Skin of body (tissue), 2 donors: Measurements from ENCODE around the gene CTNNA2. TPM values are rescaled to one million over a fixed set of nuclear protein-coding genes. Genes with fewer than 3 reads are reported as not detected.

Experiments
- DNase-seq: peaks from one replicate; lab custom pipeline; 2025; lab: John Stamatoyannopoulos, UW
- total RNA-seq: library from RNA; depleted of rRNA; stranded (reverse); fragments of >200 nt; gene quantifications from one replicate; pipeline ENCODE4 v1.2.3, GENCODE V29; 2014

Gene CTNNA2
- total RNA-seq, 1 donor from 2014 or later, result 0.49 TPM

DNA sequence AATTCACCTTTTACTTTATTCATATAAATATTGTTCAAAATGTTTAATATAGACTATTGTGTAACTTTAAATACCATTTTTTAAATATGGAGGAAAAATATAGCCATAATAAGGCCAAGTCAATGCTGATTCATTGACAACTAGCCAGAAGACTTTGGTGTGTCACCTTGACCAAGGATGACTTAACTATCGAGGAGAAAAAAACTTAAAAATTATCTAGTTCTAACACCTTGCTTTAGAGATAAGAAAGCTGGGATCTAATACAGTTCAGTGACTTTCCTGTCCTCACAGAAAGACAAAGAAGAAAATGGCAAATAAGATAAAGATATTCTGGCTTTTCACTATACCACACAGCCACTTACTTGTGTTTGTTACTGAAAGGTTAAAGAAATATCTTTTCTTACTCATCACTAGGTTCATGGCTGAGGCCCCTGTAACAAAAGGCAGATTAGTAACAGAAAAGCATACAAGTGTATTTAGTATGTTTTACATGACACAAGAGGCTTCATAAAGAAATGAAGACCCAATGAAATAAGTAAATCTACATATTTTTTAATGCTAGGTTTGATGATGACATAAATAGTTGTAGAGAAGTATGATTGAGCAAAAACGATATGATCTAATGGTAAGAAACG is 857.6 kb downstream of the CTNNA2 start:
- no peak for DNase-seq

DNA sequence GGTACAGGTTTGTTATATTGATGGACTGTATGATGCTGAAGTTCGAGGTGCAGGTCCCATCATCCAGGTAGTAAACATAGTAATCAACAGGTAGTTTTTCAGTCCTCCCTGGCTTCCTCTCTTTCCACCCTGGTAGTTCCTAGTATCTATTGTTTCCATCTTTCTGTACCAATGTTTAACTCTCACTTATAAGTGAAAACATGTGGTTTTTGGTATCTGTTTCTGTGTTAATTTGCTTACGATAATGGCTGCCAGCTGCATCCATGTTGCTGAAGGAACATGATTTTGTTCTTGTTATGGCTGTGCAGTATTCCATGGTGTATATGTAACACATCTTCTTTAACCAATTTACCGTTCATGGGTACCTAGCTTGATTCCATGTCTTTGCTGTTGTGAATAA is 861.3 kb downstream of the CTNNA2 start:
- no peak for DNase-seq

DNA sequence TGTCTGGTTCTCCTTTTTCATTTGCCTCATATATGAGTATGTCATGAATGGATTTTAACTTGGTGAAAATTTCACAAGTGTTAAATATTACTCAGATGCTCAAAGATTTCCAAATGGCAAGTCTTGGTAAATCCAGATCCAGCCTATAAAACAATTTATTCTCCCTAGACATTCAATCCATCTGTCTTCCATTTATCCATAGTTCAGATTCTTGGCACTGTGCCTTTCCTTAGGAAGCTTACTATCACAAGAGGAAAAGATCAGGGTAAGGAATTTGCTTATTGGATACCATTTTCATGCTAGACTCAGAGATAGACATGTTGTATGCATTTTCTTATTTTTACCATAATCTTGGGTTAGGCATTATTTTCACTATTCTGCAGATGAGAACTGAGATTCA is 864.2 kb downstream of the CTNNA2 start:
- DNase-seq, result peak; percentile 36

DNA sequence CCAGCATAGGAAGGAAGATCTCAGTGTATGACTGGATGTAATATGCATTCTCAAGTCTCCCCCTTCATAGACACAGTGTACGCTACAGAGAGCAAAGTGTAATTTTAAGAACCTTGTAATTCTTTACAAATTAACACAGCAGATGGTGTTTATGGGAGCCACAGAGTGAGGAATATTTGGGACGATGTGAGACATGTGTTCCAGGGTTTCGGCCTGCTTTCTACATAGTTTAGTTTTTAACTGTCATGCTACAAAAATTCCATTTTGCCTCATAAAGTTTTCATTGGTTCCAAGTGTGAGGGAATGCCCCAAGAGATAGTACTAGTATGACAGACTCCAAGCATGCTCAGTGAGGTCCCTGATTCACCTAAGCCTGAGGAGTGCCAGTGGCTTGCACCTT is 867.9 kb downstream of the CTNNA2 start:
- peak; percentile 89 for DNase-seq

DNA sequence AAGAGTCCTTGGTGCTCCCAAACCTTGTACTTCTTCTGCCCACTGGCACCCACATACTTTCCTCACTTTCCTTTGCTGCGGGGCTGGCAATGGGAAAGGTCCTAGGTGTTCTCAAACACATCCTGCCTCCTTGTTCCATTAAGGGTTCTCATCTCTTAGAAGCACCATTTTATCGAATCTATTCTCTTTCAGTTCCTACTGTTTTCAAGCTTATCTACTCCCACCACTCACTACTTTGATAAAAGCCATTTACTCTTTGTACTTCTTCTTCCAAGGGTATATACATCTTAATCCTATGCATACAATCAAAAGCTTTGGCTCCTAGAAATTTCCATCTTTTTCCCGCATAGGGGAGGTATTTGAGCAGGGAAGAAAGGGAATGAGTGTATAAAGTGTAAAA is 868.8 kb downstream of the CTNNA2 start:
- DNase-seq, result no peak

DNA sequence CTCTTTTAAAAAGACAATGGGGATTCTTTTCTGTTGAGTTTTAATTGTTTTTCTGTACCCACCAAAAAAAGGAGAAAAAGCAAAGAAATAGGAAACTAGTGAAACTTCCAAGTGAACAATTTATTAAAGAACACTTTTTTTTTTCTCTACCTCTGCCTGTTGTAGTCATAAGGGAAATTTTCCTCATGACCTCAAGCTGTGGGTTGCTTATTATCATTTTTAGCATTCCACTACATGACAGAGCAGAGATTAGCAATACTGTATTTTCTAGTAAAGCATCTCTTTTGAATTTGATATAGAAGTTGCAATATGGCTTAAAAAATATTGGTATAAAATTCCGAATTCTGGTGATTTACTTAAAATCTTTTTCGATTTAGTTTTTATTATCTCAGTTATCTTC is 879.6 kb downstream of the CTNNA2 start:
- no peak for DNase-seq

DNA sequence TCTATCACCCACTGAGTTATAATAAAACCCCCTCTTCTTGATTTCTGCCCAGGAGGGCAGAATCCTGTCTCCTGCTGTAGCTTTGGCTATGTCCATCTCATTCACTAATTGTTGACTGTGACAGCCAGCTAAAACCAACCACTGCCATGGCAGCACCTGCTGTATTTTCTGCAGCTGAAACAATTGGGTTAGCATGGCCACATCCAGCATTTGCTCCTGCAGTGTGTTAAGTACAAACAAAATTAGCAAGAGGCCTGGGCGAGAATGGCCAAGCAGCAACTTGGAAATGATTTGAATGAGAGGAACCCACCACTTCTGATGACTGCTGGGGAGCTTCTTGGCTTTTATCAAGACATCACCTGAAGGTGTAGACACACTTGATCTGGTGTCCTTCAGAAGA is 881.1 kb downstream of the CTNNA2 start:
- DNase-seq, result no peak

DNA sequence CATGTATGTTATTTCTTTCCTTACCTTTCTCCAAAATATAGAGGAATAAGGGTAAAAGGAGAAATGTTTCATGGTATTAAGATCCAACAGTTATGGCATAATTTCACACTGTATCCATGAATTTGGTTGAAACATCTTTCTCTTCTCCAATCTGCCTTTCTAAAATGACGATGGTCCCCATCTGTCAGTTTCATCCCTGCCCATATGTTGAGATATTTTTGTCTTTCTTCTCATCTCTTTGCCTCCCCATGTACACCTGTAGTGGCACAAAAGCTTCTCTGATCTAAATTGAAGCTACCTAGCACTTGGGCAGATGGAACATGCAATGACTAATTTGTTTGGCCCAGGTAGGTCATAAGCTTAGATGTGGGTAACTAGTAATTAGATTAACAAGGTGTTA is 882.4 kb downstream of the CTNNA2 start:
- no peak for DNase-seq

DNA sequence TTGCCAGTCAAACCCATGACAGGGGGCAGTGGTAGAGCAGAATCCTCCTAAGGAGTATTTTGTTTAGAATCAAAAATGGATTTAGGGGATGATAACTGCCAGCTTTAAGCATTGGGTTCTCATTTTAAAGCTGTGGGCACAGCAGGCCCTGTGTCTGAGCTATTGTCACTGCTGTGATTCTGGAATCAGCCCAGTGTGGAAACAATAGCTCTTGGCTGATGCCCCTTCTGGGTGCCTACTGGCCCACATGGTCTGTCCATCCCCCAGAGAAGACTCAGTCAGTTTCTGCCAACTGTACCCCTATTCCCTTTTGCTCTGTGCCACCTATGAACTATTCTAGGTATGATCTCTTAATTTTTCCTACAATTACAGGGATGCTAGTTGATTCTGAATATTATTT is 883.4 kb downstream of the CTNNA2 start:
- no peak for DNase-seq

DNA sequence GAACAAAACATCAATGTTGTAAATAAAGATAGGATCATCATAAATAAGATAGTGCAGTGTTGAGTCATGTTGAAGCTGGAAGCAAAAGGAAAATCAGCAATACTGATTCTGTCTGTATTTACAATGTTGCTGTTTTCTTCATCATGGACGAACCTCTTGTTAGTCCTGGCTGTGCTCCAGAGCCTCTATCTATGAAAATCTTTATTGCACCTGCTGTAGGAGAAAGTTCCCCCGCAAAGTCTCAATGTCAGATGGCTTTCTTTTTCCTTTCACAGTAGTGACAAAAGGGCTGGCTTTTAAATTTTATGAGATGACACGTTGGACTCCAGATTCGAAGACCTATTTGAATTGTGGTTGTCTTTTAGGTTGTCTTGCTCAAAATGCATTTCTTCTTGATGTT is 890.2 kb downstream of the CTNNA2 start:
- no peak for DNase-seq

DNA sequence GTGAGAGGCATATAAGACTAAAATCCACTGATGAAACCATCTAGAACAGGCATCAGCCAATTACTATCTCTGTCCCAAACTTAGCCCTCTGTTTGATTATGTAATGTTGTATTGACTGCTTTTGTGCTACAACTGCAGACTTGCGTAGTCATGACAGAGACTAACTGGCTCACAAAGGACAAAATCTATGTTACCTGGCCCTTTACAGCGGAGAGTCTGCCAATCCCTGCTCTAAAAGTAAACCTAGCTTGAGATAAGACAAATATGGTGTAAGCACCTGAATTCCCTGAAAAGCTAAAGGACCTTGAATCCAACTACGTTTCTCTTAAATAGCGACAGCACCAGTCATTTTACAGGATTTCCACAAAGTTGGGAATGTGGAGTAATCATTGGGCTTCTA is 894.5 kb downstream of the CTNNA2 start:
- DNase-seq, result no peak

DNA sequence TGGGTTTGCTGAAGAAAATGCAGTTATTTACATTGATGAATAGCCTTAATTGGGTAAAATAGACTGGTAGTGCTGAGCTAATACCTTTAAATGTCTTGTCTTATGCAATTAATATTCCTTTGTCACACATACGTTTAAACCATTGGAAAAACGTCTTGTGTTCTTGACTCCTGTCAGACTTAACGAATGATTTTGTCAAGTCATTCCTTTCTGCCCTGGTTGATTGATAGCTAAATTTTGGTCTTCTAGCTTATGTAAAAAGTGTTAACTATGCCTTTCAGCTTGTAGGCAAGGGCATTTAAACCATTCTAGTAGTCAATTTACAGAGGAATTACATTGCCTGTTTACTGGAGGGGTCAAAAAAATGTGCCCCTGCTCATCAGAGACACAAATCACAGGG is 897.5 kb downstream of the CTNNA2 start:
- DNase-seq, result no peak

DNA sequence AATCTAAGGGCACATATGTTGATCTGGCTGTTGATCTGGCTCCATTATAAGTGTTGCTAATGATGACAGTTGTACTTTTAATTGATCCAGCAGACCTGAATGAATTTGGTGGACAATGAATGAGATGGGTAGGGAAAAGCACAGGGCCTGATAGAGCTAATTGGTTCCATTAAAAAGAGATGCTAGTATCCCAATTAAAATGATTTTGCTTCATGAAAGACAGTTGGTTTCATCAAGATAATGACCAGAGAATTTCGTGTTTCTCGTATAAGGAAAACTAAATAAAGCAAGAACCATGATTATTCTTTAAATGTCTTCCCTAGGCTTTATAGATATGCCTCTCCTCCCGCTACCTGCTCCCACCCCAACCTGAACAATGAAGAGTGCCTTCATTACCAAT is 900.3 kb downstream of the CTNNA2 start:
- DNase-seq, result no peak

DNA sequence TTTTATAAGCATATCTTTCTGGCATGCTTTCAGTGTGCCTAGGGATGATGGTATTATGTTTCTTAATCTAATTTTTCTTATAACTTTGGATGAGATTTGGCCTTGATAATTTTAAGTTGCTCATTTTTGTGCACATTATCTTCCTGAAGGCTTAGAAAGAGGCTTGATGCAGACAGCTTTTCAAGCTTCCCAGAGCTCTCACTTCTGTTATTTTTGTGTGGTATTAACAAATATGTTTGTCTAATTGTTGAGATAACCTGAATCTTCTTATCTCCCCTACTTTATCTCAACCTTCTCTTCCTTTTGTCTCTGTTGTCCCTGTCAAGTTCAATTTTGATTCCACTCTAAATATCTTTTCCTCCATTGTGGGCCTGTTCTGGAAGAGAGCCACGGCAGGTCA is 904.9 kb downstream of the CTNNA2 start:
- no peak for DNase-seq

DNA sequence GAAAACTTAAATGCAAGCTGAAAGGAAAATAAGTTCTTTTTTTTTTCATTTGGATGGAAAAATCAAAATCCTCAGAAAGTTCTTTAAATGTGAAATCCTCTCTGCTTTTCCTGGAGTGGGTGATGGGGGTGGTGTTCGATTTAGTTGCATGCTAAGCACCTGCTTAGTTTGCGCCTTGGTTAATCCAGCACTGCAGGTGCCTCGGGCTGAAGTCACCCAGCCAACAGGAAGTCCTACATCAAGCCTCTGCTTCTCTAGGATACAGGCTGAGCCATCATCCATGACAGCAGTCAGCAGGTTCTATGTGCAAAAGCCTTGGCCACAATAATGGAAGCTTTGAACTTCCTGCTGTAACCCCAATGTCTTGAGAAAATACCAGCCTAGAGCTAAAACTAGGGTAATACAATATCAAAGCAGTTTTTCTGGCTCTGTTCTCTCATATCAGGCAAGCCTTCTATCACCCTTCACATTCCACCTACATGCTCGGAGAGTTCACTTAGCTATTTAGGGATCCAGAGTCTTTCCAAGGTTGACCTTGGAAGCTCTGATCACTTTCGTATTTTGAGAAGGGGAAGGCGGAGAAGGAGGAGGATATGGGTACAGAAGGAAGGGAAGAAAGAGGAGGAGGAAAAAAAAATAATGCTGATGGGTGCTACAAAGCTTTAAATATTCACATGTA is 907.8 kb downstream of the CTNNA2 start:
- no peak for DNase-seq

DNA sequence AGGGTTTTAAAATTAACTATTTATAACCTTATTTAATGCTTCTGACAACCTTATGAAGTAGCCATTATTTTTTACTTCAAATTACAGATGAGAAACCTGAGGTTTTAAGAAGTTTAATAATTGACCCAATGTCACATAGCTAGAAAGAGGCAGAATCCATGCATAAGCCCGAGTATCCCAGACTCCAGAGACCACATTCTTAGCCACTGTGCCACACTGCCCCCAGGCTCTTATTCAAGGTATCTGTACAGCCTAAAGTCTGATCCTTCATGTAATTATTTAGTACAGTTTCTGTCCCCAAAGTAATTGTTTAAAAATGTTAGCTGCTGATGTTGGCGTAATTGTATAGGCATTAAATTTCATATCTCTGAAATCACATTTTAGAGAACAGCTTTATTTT is 916.4 kb downstream of the CTNNA2 start:
- no peak for DNase-seq

DNA sequence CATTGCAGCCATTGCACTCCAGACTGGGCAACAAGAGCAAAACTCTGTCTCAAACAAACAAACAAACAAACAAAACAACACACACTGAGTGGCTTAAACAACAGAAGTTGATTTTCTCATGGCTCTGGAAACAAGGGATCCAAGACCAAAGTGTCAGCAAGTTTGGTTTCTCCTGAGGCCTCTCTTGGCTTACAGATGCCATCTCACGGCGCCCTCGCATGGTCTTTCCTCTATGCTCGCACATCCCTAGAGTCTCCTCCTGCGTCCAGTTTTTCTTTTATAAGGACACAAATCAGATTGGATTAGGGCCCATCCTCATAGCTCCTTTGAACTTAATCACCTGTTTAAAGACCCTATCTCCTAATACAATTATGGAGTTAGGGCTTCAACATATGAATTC is 925.1 kb downstream of the CTNNA2 start:
- DNase-seq, result no peak

DNA sequence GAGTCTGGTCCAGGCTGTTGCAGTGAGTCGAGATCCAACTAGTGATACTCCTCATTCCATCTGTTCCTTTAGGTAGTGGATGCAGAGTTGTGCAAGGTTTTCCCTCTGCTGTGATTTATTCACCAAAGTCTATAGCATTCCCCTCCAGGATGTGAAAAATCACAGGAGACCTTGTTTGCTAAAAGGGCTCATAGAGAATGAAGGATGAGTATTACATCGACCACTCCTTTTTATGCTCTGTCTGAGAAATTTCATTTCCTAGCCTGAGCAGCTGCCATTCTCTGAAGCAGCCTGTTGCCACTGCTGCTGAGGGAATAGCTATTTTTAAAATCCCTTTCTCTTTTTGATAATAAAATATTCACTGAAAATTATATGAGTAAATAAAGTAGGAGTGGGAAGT is 925.8 kb downstream of the CTNNA2 start:
- DNase-seq, result no peak

DNA sequence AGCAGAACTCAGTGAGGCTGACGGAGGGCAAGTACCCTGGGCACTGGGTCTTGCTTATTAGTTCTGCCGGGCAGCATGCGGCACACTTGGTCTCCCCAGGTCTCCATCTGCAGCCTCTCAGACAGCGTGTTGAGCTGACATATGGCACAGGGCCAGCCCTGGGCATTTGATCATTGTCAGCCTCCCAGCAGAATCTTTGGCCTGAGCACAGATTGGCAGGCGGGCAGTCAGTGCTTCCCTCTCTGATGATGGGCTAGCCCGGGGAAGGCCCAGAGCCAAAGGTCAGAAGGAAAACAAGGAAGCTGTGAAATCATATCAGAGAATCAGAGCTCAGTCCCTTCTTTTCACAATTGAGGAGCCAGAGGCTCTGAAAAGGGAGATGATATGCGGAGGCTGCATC is 941.8 kb downstream of the CTNNA2 start:
- no peak for DNase-seq

DNA sequence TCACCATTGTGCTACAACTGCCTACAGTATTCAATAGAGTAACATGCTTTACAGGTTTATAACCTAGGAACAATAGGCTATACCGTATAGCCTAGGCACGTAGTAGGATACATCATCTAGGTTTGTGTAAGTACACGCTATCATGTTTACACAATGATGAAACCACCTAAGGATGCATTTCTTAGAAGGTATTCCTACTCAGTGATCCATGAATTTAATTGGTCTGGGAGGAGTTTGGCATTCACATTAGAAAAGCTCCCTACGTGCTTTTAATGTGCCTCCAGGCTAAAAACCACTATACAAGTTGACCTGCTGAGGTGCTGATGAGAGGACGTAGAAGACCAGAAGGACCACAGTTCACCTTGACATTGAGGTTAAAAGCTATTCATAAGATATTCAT is 946.2 kb downstream of the CTNNA2 start:
- no peak for DNase-seq

DNA sequence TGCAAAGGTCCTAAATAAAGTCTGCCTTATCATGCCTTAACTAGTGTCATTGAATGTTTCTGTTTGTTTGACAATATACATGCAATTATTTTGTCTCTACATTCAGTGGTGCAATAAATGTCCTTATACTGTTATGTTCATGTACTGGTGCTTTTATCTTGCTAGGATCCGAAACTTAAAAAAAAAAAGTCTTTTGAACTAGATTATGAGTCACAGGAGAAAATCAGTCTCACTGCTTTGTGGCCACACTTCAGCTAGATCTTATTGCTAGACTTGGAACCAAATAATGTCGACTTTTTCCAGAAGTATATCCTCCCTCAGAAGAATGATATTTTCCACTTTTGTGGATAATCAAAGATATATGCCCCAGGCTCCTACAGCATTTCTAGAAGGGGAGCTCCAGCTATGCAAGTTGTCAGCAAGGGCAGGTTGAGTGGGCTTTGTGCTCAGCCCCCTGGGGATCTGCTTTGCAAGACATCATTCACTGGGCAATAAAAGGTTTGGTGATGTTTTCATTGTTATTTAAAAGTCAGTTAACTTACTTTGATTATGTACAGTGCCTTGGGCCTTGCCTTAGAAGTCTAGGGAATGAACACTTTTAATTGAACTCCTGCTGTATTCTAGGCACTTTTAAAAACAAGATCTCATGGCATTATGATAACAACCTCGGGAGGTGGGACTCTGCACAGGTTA is 948.8 kb downstream of the CTNNA2 start:
- no peak for DNase-seq

DNA sequence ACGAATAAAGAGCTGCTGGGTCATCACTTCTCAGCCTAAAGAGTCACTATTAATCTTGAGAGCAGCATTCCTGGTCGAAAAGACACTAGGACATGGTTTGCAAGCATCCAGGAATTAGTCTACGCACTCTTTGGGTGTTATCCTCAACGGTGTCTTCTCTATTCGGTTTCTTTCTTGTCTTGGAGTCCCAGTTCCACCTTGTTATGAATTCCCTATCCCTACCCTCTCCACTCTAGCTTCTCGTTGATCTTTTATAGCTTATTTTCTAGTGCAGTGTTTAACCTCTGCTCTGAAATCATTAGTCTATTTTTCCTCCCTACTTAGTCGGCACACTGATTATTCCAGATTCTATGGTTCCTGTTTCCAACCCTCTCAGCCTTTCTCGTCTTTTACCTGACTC is 949.8 kb downstream of the CTNNA2 start:
- no peak for DNase-seq

DNA sequence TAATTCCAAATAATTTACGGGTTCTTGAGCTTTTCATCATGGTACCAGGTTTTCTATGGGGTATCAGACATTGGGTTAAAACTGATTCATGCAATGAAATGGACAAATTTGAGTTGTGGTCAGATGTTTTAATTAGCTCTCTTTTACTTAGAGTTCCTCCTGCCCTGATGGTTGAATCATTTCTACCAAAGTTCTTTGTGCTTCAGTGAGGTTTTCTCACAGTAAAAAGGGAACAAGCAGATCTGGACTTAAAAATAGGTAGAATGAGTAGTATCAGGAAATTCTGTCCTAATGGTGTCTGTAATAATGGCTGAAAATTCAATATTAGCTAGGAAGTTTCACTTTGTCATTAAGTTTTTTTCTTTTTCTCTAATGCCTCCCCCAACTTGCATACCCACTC is 951.4 kb downstream of the CTNNA2 start:
- DNase-seq, result no peak
